Left ventricle myocardium inferior (tissue), 1 donor: ENCODE results near the gene BCL2. TPM values are rescaled to one million over a fixed set of nuclear protein-coding genes. Genes with fewer than 3 reads are reported as not detected.

ENCODE experiments used
- DNase-seq: peaks from one replicate; pipeline ENCODE4 v3.0.0-alpha.2; 2020
- H3K27ac ChIP-seq: fragments of 200-600 bp; replicated peaks from 2 replicates; pipeline ENCODE4 v1.8.0; 2021
- H3K27me3 ChIP-seq: fragments of 200-600 bp; 2 replicates; pipeline ENCODE4 v1.8.0; 2021; ENCODE audit warnings: low read depth
- H3K36me3 ChIP-seq: fragments of 200-600 bp; 2 replicates; pipeline ENCODE4 v1.8.0; 2021
- H3K4me1 ChIP-seq: fragments of 200-600 bp; 2 replicates; pipeline ENCODE4 v1.8.0; 2021
- H3K4me3 ChIP-seq: fragments of 200-600 bp; 2 replicates; pipeline ENCODE4 v1.8.0; 2021; ENCODE audit warnings: mild to moderate bottlenecking, moderate library complexity
- H3K9me3 ChIP-seq: fragments of 200-600 bp; replicated peaks from 2 replicates; pipeline ENCODE4 v1.8.0; 2021
- intact Hi-C: fragments of 100-400 bp; cut with micrococcal nuclease; formaldehyde crosslinking; loops from one replicate; pipeline ENCODE4 v1.11.0; 2022
- total RNA-seq: library from RNA; stranded (reverse); fragmentation: NEBNext Ultra II Directional; extraction: Animal tissue kit (Norgen Biotek cat#: 25700); gene quantifications from one replicate; pipeline ENCODE4 v1.2.1, GENCODE V29; 2021
- TF ChIP-seq, protein P1 (sequence below): fragments of 200-600 bp; IDR thresholded peaks from 2 replicates; pipeline ENCODE4 v1.8.0; 2021; ENCODE audit warnings: antibody characterized with exemption, mild to moderate bottlenecking, borderline replicate concordance
- donor health status: DM: no; HTN: yes; CAD: no; lungs with severe emphysema.

The BCL2 gene
- total RNA-seq, 1 donor from 2014 or later, result 7.3 TPM

GRCh38 chr18:63271148-63271547 lies 48.4 kb downstream of the BCL2 start:
- intact Hi-C loops, result no loop called here
- Histone ChIP-seq H3K27me3 (no peaks in the 10 kb centered on the region), H3K4me3 (no peak overlapping the region), H3K36me3 (no peaks in the 10 kb centered on the region), H3K4me1 (peaks cover 9% of the 10 kb centered on the region), H3K9me3 (no peaks in the 10 kb centered on the region), H3K27ac (peak overlapping the region; percentile 34)
- DNase-seq, result no peak
- TF ChIP-seq, protein P1, sequence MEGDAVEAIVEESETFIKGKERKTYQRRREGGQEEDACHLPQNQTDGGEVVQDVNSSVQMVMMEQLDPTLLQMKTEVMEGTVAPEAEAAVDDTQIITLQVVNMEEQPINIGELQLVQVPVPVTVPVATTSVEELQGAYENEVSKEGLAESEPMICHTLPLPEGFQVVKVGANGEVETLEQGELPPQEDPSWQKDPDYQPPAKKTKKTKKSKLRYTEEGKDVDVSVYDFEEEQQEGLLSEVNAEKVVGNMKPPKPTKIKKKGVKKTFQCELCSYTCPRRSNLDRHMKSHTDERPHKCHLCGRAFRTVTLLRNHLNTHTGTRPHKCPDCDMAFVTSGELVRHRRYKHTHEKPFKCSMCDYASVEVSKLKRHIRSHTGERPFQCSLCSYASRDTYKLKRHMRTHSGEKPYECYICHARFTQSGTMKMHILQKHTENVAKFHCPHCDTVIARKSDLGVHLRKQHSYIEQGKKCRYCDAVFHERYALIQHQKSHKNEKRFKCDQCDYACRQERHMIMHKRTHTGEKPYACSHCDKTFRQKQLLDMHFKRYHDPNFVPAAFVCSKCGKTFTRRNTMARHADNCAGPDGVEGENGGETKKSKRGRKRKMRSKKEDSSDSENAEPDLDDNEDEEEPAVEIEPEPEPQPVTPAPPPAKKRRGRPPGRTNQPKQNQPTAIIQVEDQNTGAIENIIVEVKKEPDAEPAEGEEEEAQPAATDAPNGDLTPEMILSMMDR, result no peak

DNA sequence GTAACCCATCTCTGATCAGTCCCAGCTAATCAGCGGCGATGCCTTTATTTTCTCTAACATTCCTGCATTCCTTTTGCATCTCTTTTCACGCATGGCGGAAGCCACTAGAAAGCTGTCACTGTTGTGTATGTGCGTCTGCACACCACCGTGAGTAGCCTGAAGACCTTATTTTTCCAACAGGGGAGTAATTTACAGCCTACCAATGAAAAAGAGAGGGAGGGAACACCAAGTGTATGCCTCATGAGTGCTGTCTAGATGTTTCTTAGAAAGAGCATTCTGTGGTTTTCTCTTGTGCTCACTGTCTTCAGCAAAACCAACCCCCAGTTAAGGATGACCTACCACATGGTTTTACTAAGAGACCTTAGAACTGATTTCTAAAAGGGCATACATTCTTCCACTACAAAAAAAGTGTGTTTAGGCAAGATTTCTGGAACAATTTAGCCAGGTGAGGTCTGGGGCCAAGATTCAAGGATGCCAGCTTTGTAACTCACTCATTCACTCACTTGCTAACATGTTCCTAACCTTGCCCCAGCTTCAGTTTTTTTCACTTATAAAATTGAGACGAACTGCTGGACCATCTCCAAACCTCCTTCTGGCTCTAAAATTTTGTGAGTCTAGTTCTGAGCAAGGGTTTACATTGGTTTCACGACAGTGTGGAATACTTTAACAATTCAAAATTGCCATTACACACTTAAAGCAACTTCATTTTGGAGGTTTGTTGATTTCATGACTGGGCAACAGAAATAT lies 51.4 kb downstream of the BCL2 start:
- intact Hi-C loops, result no loop called here
- Histone ChIP-seq H3K27me3 (no peaks in the 10 kb centered on the region), H3K4me3 (no peak overlapping the region), H3K4me1 (peaks cover 9% of the 10 kb centered on the region), H3K27ac (no peak overlapping the region), H3K36me3 (no peaks in the 10 kb centered on the region), H3K9me3 (no peaks in the 10 kb centered on the region)
- TF ChIP-seq, protein P1, result no peak
- DNase-seq, result no peak

DNA sequence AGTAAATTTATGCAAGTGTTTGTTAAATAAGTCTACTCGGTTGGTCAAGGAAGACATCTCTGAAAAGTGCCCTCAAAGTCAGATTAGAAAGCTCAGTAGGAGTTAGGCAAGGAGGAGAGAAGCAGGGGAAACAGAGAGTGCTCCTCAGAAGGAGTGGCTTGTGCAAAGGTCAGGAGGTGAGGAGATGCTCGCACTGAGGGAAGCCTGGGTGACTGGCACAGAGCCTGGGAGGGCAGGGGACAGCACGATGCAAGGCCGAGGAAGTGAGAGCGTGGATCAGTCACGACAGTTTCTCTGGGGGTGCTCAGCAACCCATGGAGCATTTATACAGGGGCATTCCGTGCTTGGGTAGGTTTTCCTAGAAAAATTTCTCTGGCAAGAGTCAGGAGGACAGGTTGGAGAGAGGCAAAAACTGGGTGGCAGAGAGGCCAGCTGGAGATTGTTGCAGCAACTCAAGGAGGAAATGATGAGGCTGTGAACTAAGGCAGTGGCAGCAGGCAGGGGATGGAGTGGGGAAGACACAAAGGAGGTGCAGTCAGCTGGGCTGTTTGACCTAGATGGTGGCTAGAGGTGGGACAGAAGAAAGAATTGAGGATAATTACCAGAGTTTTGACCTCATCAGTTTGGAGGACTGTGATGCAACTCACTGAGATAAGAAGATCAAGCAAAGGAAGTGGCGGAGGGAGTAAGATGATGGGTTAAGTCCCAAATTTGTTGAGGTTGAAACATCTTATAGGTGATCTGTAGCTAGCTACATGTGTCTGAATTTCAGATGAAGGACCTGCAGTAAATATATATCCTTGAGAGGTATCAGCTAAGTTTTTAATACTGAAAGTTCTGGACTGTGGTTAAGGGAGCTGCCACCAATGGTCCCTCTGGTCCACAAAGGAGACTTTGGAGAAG lies 52.4 kb downstream of the BCL2 start:
- intact Hi-C loops, result no loop called here
- Histone ChIP-seq H3K27ac (no peak overlapping the region), H3K4me3 (no peak overlapping the region), H3K27me3 (no peaks in the 10 kb centered on the region), H3K4me1 (peaks cover 19% of the 10 kb centered on the region), H3K9me3 (no peaks in the 10 kb centered on the region), H3K36me3 (no peaks in the 10 kb centered on the region)
- DNase-seq, result no peak
- TF ChIP-seq, protein P1, result no peak

- H3K9me3 ChIP-seq, result no peaks in the 10 kb centered on the region
- peaks cover 17% of the 10 kb centered on the region for H3K4me1 ChIP-seq
- H3K36me3 ChIP-seq, result no peaks in the 10 kb centered on the region
- H3K27ac ChIP-seq, result no peak overlapping the region
- TF ChIP-seq, protein P1, result no peak
- H3K27me3 ChIP-seq, result no peaks in the 10 kb centered on the region
- intact Hi-C loops, result no loop called here
- DNase-seq, result no peak
- no peak overlapping the region for H3K4me3 ChIP-seq
These were observed 54.2 kb downstream of the BCL2 start for GRCh38 chr18:63265326-63265725.

DNA sequence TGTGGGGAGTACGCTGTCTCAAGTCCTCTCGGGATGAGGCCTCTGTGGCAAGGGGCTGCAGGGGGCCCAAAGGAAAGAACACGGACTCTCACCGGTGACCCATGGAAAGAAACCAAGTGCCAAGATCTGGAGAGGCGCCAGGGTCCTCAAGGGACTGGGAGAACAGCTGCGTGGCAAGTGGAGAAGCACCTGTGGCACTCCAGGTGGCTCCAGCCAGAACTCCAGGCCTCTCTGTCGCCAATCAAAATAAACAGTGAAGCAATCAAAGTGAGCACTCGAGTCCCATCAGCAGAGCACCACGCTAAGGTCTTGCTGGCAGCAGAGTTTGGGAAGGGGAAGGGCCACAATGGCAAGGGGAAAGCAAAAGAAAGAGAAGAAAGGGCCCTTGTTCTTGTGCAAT lies 54.7 kb downstream of the BCL2 start:
- no peak overlapping the region for H3K4me3 ChIP-seq
- no peaks in the 10 kb centered on the region for H3K27me3 ChIP-seq
- H3K4me1 ChIP-seq, result peaks cover 17% of the 10 kb centered on the region
- no peaks in the 10 kb centered on the region for H3K36me3 ChIP-seq
- H3K9me3 ChIP-seq, result no peaks in the 10 kb centered on the region
- no peak overlapping the region for H3K27ac ChIP-seq
- TF ChIP-seq, protein P1, result no peak
- intact Hi-C loops, result no loop called here
- DNase-seq, result no peak
